MM.1S (cell line): Measurements from ENCODE around the gene TRABD2B.

Experiments used
- DNase-seq: peaks from one replicate; pipeline ENCODE4 v3.0.0-alpha.2; 2015
- H2AFZ ChIP-seq: fragments of 300-600 bp; sonication (generic); 2 replicates; pipeline ENCODE4 v1.6.0; 2016; ENCODE audit warnings: antibody characterized with exemption, low read length
- H3F3A ChIP-seq: fragments of 300-600 bp; sonication (generic); 2 replicates; pipeline ENCODE4 v1.6.1; 2016; ENCODE audit warnings: mild to moderate bottlenecking, antibody characterized with exemption, low read length, moderate library complexity, mixed read lengths; ENCODE audit not compliant: insufficient read depth
- H3K27ac ChIP-seq: fragments of 300-600 bp; sonication (generic); 2 replicates; pipeline ENCODE4 v1.5.1; 2016; ENCODE audit warnings: mild to moderate bottlenecking, low read length
- H3K27me3 ChIP-seq: fragments of 300-600 bp; sonication (generic); replicated peaks from 2 replicates; pipeline ENCODE4 v1.6.0; 2016; ENCODE audit warnings: low read length; ENCODE audit not compliant: insufficient read depth
- H3K36me3 ChIP-seq: fragments of 300-600 bp; sonication (generic); replicated peaks from 2 replicates; pipeline ENCODE4 v1.6.1; 2016; ENCODE audit warnings: mild to moderate bottlenecking, low read length, mixed read lengths; ENCODE audit not compliant: insufficient read depth
- H3K4me1 ChIP-seq: fragments of 300-600 bp; sonication (generic); 2 replicates; pipeline ENCODE4 v1.6.1; 2016; ENCODE audit warnings: low read length, mixed read lengths
- H3K4me2 ChIP-seq: fragments of 300-600 bp; sonication (generic); 2 replicates; pipeline ENCODE4 v1.6.0; 2016; ENCODE audit warnings: low read depth, low read length
- H3K4me3 ChIP-seq: fragments of 300-600 bp; sonication (generic); 2 replicates; pipeline ENCODE4 v1.5.1; 2016; ENCODE audit warnings: low read length, mixed read lengths
- H3K79me2 ChIP-seq: fragments of 300-600 bp; sonication (generic); 2 replicates; pipeline ENCODE4 v1.6.1; 2016; ENCODE audit warnings: mixed run types, low read length, mixed read lengths
- H3K9ac ChIP-seq: fragments of 300-600 bp; sonication (generic); 2 replicates; pipeline ENCODE4 v1.6.1; 2016; ENCODE audit warnings: low read length, mixed read lengths
- H3K9me2 ChIP-seq: fragments of 300-600 bp; sonication (generic); replicated peaks from 2 replicates; pipeline ENCODE4 v1.6.1; 2016; ENCODE audit warnings: mild to moderate bottlenecking, low read length, mixed read lengths; ENCODE audit not compliant: insufficient read depth
- H3K9me3 ChIP-seq: fragments of 300-600 bp; sonication (generic); replicated peaks from 2 replicates; pipeline ENCODE4 v1.6.1; 2016; ENCODE audit warnings: mild to moderate bottlenecking, low read length, mixed read lengths; ENCODE audit not compliant: insufficient read depth
- H4K20me1 ChIP-seq: fragments of 300-600 bp; sonication (generic); 2 replicates; pipeline ENCODE4 v1.6.1; 2016; ENCODE audit warnings: mild to moderate bottlenecking, low read length, moderate library complexity, mixed read lengths; ENCODE audit not compliant: insufficient read depth
- EZH2 ChIP-seq: fragments of 300-600 bp; sonication (generic); optimal IDR thresholded peaks from 2 replicates; pipeline ENCODE3; 2017; ENCODE audit warnings: low read depth, mild to moderate bottlenecking, antibody characterized with exemption, low read length, mixed read lengths
- EZH2phosphoT487 ChIP-seq: fragments of 300-600 bp; sonication (generic); IDR thresholded peaks from 2 replicates; pipeline ENCODE4 v1.6.1; 2018; ENCODE audit warnings: antibody characterized with exemption, low read length
- TF ChIP-seq, protein P1 (sequence below): fragments of 300-600 bp; sonication (generic); IDR thresholded peaks from 2 replicates; pipeline ENCODE4 v1.5.1; 2016; ENCODE audit warnings: antibody characterized with exemption, low read length, mixed read lengths

TRABD2B gene

DNA sequence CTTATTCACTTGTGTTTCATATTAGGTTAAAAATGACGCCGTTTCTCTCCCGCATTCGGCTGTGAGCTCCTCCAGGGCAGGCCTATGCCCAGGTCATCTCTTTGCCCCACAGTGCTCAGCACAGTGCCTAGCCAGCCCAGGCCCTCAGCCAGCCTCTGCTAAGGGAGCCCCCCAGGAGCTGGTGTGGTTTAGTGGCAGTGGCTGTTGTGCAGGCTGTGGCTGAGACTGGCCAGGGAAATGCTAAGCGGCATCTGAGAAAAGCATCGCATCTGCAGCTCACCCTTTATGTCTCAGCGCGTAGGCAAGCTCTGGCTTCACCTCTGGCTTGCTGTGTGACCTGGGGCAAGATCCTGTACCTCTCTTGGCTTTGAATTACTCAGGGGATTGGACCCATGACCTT lies 275.1 kb downstream of the TRABD2B start:
- Histone ChIP-seq H3F3A (no peaks in the 10 kb centered on the region), H3K9me2 (no peaks in the 10 kb centered on the region), H2AFZ (no peak overlapping the region), H3K27ac (no peak overlapping the region), H3K4me1 (no peaks in the 10 kb centered on the region), H3K27me3 (peaks cover 13% of the 10 kb centered on the region; the same call in 1 of the 2 replicates), H3K36me3 (no peaks in the 10 kb centered on the region), H3K4me2 (no peak overlapping the region), H3K79me2 (no peaks in the 10 kb centered on the region), H3K9me3 (no peaks in the 10 kb centered on the region), H4K20me1 (no peaks in the 10 kb centered on the region), H3K4me3 (no peak overlapping the region), H3K9ac (no peak overlapping the region)
- TF ChIP-seq, protein P1, sequence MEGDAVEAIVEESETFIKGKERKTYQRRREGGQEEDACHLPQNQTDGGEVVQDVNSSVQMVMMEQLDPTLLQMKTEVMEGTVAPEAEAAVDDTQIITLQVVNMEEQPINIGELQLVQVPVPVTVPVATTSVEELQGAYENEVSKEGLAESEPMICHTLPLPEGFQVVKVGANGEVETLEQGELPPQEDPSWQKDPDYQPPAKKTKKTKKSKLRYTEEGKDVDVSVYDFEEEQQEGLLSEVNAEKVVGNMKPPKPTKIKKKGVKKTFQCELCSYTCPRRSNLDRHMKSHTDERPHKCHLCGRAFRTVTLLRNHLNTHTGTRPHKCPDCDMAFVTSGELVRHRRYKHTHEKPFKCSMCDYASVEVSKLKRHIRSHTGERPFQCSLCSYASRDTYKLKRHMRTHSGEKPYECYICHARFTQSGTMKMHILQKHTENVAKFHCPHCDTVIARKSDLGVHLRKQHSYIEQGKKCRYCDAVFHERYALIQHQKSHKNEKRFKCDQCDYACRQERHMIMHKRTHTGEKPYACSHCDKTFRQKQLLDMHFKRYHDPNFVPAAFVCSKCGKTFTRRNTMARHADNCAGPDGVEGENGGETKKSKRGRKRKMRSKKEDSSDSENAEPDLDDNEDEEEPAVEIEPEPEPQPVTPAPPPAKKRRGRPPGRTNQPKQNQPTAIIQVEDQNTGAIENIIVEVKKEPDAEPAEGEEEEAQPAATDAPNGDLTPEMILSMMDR = no peak
- TF ChIP-seq EZH2phosphoT487 = no peak
- TF ChIP-seq EZH2 = no peak
- no peak for DNase-seq

DNA sequence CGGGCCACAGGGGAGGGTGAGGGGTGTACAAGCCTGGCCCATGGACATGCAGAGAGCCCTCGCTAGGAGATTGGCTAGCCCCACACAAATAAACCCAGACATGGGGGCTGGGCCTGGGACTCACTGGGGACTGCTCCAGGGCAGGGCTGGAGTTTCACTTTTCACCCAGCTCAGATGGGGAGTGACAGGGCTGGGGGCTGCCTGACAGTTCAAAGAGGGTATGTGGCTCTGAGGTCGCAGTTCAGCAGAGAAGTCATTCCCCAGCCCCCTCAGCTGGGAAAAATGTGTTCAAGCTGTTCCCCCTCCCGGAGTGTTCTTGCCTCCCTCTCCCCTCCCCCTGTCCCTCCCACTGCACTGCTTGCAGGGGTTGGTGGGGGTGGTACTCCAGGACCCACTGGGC lies 277.1 kb downstream of the TRABD2B start:
- H3K79me2 ChIP-seq = no peaks in the 10 kb centered on the region
- TF ChIP-seq, protein P1 = no peak
- TF ChIP-seq EZH2 (no peak), EZH2phosphoT487 (no peak)
- H3K9ac ChIP-seq = no peak overlapping the region
- H3K4me2 ChIP-seq = no peak overlapping the region
- no peaks in the 10 kb centered on the region for H3K4me1 ChIP-seq
- H3K27ac ChIP-seq = no peak overlapping the region
- no peak for DNase-seq
- no peak overlapping the region for H3K4me3 ChIP-seq
- no peaks in the 10 kb centered on the region for H3K36me3 ChIP-seq
- no peaks in the 10 kb centered on the region for H4K20me1 ChIP-seq
- H3K9me2 ChIP-seq = no peaks in the 10 kb centered on the region
- H2AFZ ChIP-seq = no peak overlapping the region
- no peaks in the 10 kb centered on the region for H3K9me3 ChIP-seq
- peaks cover 2% of the 10 kb centered on the region; the same call in 1 of the 2 replicates for H3K27me3 ChIP-seq
- H3F3A ChIP-seq = no peaks in the 10 kb centered on the region

DNA sequence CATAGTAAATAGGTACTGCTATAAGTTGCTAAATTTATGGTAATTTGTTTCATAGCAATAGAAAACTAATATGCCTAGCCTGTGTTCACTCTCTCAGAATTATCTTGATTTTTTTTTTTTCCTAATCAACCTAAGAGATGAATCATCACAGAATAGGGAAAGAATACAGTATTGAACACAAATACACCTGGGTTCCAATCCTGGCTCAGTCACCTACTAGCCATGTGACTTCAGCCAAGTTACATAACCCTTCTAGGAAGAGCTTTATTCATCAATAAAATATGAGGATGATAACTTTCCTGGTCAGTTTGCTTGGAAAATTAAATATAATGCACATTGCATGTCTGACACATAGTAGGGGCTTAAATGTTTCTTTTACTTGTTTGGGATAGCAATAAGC lies 279.8 kb downstream of the TRABD2B start:
- Histone ChIP-seq H3F3A (no peaks in the 10 kb centered on the region), H3K9me3 (no peaks in the 10 kb centered on the region), H3K4me1 (no peaks in the 10 kb centered on the region), H4K20me1 (no peaks in the 10 kb centered on the region), H2AFZ (no peak overlapping the region), H3K4me3 (no peak overlapping the region), H3K36me3 (no peaks in the 10 kb centered on the region), H3K27ac (no peak overlapping the region), H3K4me2 (no peak overlapping the region), H3K79me2 (no peaks in the 10 kb centered on the region), H3K9ac (no peak overlapping the region), H3K27me3 (no peaks in the 10 kb centered on the region), H3K9me2 (no peaks in the 10 kb centered on the region)
- TF ChIP-seq EZH2 (no peak), EZH2phosphoT487 (no peak)
- TF ChIP-seq, protein P1 = no peak
- no peak for DNase-seq
